Measurements from ENCODE around the gene PSEN2.
A peak's percentile ranks its signal among the peaks of the same experiment; 100 is the strongest.
"Not testable (repeated sequence)": the region's sequence is repeated elsewhere in the genome, so short reads cannot be mapped to it uniquely, and the experiment has no call there.

The PSEN2 gene

GRCh38 chr1:226870401-226871279 lies at the start of gene PSEN2:
PSEN2 (plus strand) TSS chr1:226870616; CDS start chr1:226881908, 11,292 bp downstream.
- peak; percentile 25 for DNase-seq (ENCODE audit: low read depth)

- DNase-seq (ENCODE audit: low read depth), result no peak
These were observed 49.3 kb upstream of the PSEN2 start for GRCh38 chr1:226820941-226821718.

GRCh38 chr1:226821719-226822085 lies 48.7 kb upstream of the PSEN2 start:
- no peak for DNase-seq (ENCODE audit: low read depth)

GRCh38 chr1:226823643-226824042 lies 46.8 kb upstream of the PSEN2 start:
- no peak for DNase-seq (ENCODE audit: low read depth)

GRCh38 chr1:226825037-226825745 lies 45.2 kb upstream of the PSEN2 start:
- DNase-seq (ENCODE audit: low read depth), result no peak

- no peak for DNase-seq (ENCODE audit: low read depth)
These were observed 44.7 kb upstream of the PSEN2 start for GRCh38 chr1:226825746-226826100.

- no peak for DNase-seq (ENCODE audit: low read depth)
These were observed 43.7 kb upstream of the PSEN2 start for GRCh38 chr1:226826479-226827261.

GRCh38 chr1:226827458-226827857 lies 43.0 kb upstream of the PSEN2 start:
- DNase-seq (ENCODE audit: low read depth), result no peak

GRCh38 chr1:226827968-226828513 lies 42.4 kb upstream of the PSEN2 start:
- peak; percentile 93 for DNase-seq (ENCODE audit: low read depth)

GRCh38 chr1:226829105-226829504 lies 41.3 kb upstream of the PSEN2 start:
- no peak for DNase-seq (ENCODE audit: low read depth)

- DNase-seq (ENCODE audit: low read depth), result no peak
These were observed 38.5 kb upstream of the PSEN2 start for GRCh38 chr1:226831953-226832352.

- no peak for DNase-seq (ENCODE audit: low read depth)
These were observed 37.8 kb upstream of the PSEN2 start for GRCh38 chr1:226832613-226833012.

GRCh38 chr1:226834179-226834578 lies 36.2 kb upstream of the PSEN2 start:
- not testable (repeated sequence) for DNase-seq (ENCODE audit: low read depth)

- DNase-seq (ENCODE audit: low read depth), result not testable (repeated sequence)
These were observed 35.0 kb upstream of the PSEN2 start for GRCh38 chr1:226835396-226835795.

GRCh38 chr1:226837966-226838365 lies 32.5 kb upstream of the PSEN2 start:
- DNase-seq (ENCODE audit: low read depth), result not testable (repeated sequence)

GRCh38 chr1:226838456-226838855 lies 32.0 kb upstream of the PSEN2 start:
- DNase-seq (ENCODE audit: low read depth), result no peak

GRCh38 chr1:226845624-226846023 lies 24.8 kb upstream of the PSEN2 start:
- DNase-seq (ENCODE audit: low read depth), result no peak

GRCh38 chr1:226846786-226847185 lies 23.6 kb upstream of the PSEN2 start:
- DNase-seq (ENCODE audit: low read depth), result no peak

- not testable (repeated sequence) for DNase-seq (ENCODE audit: low read depth)
These were observed 15.9 kb upstream of the PSEN2 start for GRCh38 chr1:226854548-226854947.

GRCh38 chr1:226862890-226863289 lies 7.5 kb upstream of the PSEN2 start:
- DNase-seq (ENCODE audit: low read depth), result no peak

GRCh38 chr1:226863446-226863845 lies 7.0 kb upstream of the PSEN2 start:
- DNase-seq (ENCODE audit: low read depth), result no peak

Data from stimulated activated CD8-positive, alpha-beta memory T cell treated with anti-CD3 and anti-CD28 coated beads, Interleukin-12 subunit alpha, Interleukin-12 subunit beta, amount 100 ng/mL, for 1 hour (primary cell).